ENCODE results near the gene PHC2.

DNA sequence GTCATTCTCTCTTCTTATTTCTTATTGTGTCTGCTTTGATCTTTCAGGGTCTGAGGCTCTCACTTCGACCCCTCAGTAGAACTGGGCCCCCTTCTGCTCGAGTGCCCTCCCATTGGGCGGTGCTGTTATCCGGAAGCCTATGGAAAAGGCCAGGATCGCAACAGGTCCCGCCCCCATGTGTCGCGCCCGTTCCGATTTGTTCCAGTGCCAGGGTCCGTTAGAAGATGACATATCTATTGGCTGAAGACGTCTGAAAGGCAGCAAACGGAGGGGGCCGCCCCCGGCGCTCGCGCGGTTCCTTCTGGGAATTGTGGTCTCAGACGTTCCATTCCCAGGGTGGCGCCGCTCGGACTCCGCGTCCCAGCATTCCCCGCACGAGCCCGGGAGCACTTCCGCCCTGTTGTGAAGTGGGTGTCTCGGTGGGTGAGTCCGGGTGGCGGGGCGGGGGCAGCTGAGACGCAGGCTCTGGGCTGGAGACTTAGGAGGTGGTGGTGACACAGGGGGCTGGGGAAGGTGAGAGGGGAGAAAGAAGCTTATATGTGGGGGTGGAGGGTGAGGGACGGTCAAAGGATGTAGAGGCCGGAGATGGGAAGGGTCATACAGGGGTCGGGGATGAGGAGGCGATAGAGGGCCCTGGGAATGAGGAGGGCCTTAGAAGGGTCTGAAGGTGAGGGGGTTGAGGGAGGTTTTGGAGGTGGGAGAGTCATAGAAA is 41.5 kb upstream of the PHC2 start, which contains the start of gene ZSCAN20:
- TF ChIP-seq MXI1 (conservative IDR thresholded peaks at IDR 0.05; ENCODE audit: poor library complexity, severe bottlenecking) (peak; percentile 61), POLR2AphosphoS5 (IDR thresholded peaks at IDR 0.05) (peak; percentile 86), EP300 (conservative IDR thresholded peaks at IDR 0.05; ENCODE audit: poor library complexity, severe bottlenecking) (peak; percentile 28), EZH2 (IDR thresholded peaks at IDR 0.05; ENCODE audit: borderline replicate concordance, insufficient read depth, low read length, poor library complexity, severe bottlenecking) (no peak), TAF1 (IDR thresholded peaks at IDR 0.05; ENCODE audit: low read depth) (no peak)
- TF ChIP-seq, protein P1, sequence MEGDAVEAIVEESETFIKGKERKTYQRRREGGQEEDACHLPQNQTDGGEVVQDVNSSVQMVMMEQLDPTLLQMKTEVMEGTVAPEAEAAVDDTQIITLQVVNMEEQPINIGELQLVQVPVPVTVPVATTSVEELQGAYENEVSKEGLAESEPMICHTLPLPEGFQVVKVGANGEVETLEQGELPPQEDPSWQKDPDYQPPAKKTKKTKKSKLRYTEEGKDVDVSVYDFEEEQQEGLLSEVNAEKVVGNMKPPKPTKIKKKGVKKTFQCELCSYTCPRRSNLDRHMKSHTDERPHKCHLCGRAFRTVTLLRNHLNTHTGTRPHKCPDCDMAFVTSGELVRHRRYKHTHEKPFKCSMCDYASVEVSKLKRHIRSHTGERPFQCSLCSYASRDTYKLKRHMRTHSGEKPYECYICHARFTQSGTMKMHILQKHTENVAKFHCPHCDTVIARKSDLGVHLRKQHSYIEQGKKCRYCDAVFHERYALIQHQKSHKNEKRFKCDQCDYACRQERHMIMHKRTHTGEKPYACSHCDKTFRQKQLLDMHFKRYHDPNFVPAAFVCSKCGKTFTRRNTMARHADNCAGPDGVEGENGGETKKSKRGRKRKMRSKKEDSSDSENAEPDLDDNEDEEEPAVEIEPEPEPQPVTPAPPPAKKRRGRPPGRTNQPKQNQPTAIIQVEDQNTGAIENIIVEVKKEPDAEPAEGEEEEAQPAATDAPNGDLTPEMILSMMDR (IDR thresholded peaks at IDR 0.05; ENCODE audit: poor library complexity, severe bottlenecking), result no peak
- TF ChIP-seq, protein P2, sequence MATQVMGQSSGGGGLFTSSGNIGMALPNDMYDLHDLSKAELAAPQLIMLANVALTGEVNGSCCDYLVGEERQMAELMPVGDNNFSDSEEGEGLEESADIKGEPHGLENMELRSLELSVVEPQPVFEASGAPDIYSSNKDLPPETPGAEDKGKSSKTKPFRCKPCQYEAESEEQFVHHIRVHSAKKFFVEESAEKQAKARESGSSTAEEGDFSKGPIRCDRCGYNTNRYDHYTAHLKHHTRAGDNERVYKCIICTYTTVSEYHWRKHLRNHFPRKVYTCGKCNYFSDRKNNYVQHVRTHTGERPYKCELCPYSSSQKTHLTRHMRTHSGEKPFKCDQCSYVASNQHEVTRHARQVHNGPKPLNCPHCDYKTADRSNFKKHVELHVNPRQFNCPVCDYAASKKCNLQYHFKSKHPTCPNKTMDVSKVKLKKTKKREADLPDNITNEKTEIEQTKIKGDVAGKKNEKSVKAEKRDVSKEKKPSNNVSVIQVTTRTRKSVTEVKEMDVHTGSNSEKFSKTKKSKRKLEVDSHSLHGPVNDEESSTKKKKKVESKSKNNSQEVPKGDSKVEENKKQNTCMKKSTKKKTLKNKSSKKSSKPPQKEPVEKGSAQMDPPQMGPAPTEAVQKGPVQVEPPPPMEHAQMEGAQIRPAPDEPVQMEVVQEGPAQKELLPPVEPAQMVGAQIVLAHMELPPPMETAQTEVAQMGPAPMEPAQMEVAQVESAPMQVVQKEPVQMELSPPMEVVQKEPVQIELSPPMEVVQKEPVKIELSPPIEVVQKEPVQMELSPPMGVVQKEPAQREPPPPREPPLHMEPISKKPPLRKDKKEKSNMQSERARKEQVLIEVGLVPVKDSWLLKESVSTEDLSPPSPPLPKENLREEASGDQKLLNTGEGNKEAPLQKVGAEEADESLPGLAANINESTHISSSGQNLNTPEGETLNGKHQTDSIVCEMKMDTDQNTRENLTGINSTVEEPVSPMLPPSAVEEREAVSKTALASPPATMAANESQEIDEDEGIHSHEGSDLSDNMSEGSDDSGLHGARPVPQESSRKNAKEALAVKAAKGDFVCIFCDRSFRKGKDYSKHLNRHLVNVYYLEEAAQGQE (IDR thresholded peaks at IDR 0.05; ENCODE audit: borderline replicate concordance), result no peak

Data from neural cell (in vitro differentiated cells).